ENCODE measurements around the gene LMBR1. TPM values are rescaled to one million over a fixed set of nuclear protein-coding genes. Genes with fewer than 3 reads are reported as not detected.
"Not testable (repeated sequence)": the region's sequence is repeated elsewhere in the genome, so short reads cannot be mapped to it uniquely, and the experiment has no call there.

LMBR1 gene
- polyA plus RNA-seq, 1 experiment, result 20.8 TPM

- DNase-seq (ENCODE audit: low read depth, low spot score), result no peak
- TF ChIP-seq CTCF (IDR thresholded peaks at IDR 0.05; ENCODE audit: low read depth, low read length), result no peak
- Histone ChIP-seq H3K27me3 (ENCODE audit: control insufficient read depth, insufficient read depth, low read length) (no peaks in the 10 kb centered on the region), H3K9me3 (ENCODE audit: control insufficient read depth, insufficient read depth, low read length) (peaks cover 4% of the 10 kb centered on the region; the same call in 1 of the 2 replicates), H3K27ac (ENCODE audit: low read depth, low read length) (no peak overlapping the region), H3K4me3 (ENCODE audit: low read depth, low read length) (no peak overlapping the region)
- POLR2A ChIA-PET, result no interaction called here
- CTCF ChIA-PET, result interaction anchor here (1.2 kb wide), 1 partner anchor 28 kb away, joined by 4 read pairs; the partner anchor contains the start of gene LMBR1
Observed at GRCh38 chr7:156865493-156865892, 27.5 kb downstream of the LMBR1 start.

- H3K9me3 ChIP-seq (ENCODE audit: control insufficient read depth, insufficient read depth, low read length); POLR2A ChIA-PET; H3K4me3 ChIP-seq (ENCODE audit: low read depth, low read length); H3K27ac ChIP-seq (ENCODE audit: low read depth, low read length); H3K27me3 ChIP-seq (ENCODE audit: control insufficient read depth, insufficient read depth, low read length); DNase-seq (ENCODE audit: low read depth, low spot score): not testable (repeated sequence)
- CTCF ChIA-PET, result interaction anchor here (0.6 kb wide), 1 partner anchor 118 kb away, joined by 4 read pairs; no protein-coding TSS in a partner anchor
Observed at GRCh38 chr7:156862022-156862421, 31.0 kb downstream of the LMBR1 start.

- Histone ChIP-seq H3K9me3 (ENCODE audit: control insufficient read depth, insufficient read depth, low read length) (peaks cover 4% of the 10 kb centered on the region; the same call in 1 of the 2 replicates), H3K27ac (ENCODE audit: low read depth, low read length) (no peak overlapping the region), H3K27me3 (ENCODE audit: control insufficient read depth, insufficient read depth, low read length) (no peaks in the 10 kb centered on the region), H3K4me3 (ENCODE audit: low read depth, low read length) (no peak overlapping the region)
- POLR2A ChIA-PET, result no interaction called here
- no peak for DNase-seq (ENCODE audit: low read depth, low spot score)
- TF ChIP-seq CTCF (IDR thresholded peaks at IDR 0.05; ENCODE audit: low read depth, low read length), result no peak
- CTCF ChIA-PET, result interaction anchor here (1.3 kb wide), 1 partner anchor 33 kb away, joined by 4 read pairs; no protein-coding TSS in a partner anchor
Observed at GRCh38 chr7:156861212-156861611, 31.8 kb downstream of the LMBR1 start.

- H3K27me3 ChIP-seq (ENCODE audit: control insufficient read depth, insufficient read depth, low read length); H3K27ac ChIP-seq (ENCODE audit: low read depth, low read length); DNase-seq (ENCODE audit: low read depth, low spot score); H3K9me3 ChIP-seq (ENCODE audit: control insufficient read depth, insufficient read depth, low read length); POLR2A ChIA-PET; H3K4me3 ChIP-seq (ENCODE audit: low read depth, low read length); CTCF ChIA-PET: not testable (repeated sequence)
Observed at GRCh38 chr7:156860099-156860498, 32.9 kb downstream of the LMBR1 start.

GRCh38 chr7:156858523-156858922, 34.5 kb downstream of the LMBR1 start:
- ChIA-PET CTCF (no interaction called here), POLR2A (no interaction called here)
- H3K9me3 ChIP-seq (ENCODE audit: control insufficient read depth, insufficient read depth, low read length), result peaks cover 7% of the 10 kb centered on the region; the same call in 1 of the 2 replicates
- no peak overlapping the region for H3K4me3 ChIP-seq (ENCODE audit: low read depth, low read length)
- no peak overlapping the region for H3K27ac ChIP-seq (ENCODE audit: low read depth, low read length)
- TF ChIP-seq CTCF (IDR thresholded peaks at IDR 0.05; ENCODE audit: low read depth, low read length), result no peak
- no peaks in the 10 kb centered on the region for H3K27me3 ChIP-seq (ENCODE audit: control insufficient read depth, insufficient read depth, low read length)
- DNase-seq (ENCODE audit: low read depth, low spot score), result no peak

- ChIA-PET POLR2A (no interaction called here), CTCF (no interaction called here)
- H3K9me3 ChIP-seq (ENCODE audit: control insufficient read depth, insufficient read depth, low read length), result peaks cover 7% of the 10 kb centered on the region; the same call in 1 of the 2 replicates
- DNase-seq (ENCODE audit: low read depth, low spot score), result no peak
- no peak overlapping the region for H3K4me3 ChIP-seq (ENCODE audit: low read depth, low read length)
- H3K27ac ChIP-seq (ENCODE audit: low read depth, low read length), result no peak overlapping the region
- H3K27me3 ChIP-seq (ENCODE audit: control insufficient read depth, insufficient read depth, low read length), result no peaks in the 10 kb centered on the region
- no peak for TF ChIP-seq CTCF (IDR thresholded peaks at IDR 0.05; ENCODE audit: low read depth, low read length)
Observed at GRCh38 chr7:156857757-156858156, 35.2 kb downstream of the LMBR1 start.

All from AG04450 (cell line).